RWPE1 (cell line): Measurements from ENCODE around the gene BSG.

Experiments used
- CTCF ChIA-PET: fragments of 350-600 bp; sonication (Branson Sonifier 250); formaldehyde crosslinking; extraction: SDS; loops from one replicate; lab custom pipeline; 2021; lab: Yijun Ruan, JAX
- POLR2A ChIA-PET: fragments of 400-600 bp; formaldehyde crosslinking; extraction: SDS; loops from one replicate; lab custom pipeline; 2020; ENCODE audit warnings: antibody characterized with exemption; ENCODE audit not compliant: low non-redundant PET; lab: Yijun Ruan, JAX
- DNase-seq: peaks from one replicate; pipeline ENCODE4 v3.0.0; 2012; ENCODE audit warnings: low spot score
- H3K27ac ChIP-seq: fragments of 450-650 bp; 2 replicates; pipeline ENCODE4 v1.5.1; 2017
- CTCF ChIP-seq: fragments of 450-650 bp; conservative IDR thresholded peaks from 2 replicates; pipeline ENCODE4 v1.5.1; 2017; ENCODE audit warnings: low read depth, mild to moderate bottlenecking

The BSG gene

GRCh38 chr19:615619-616018, 43.2 kb downstream of the BSG start:
- CTCF ChIA-PET, result interaction anchor here (0.7 kb wide), 1 partner anchor 27 kb away, joined by 4 read pairs; no protein-coding TSS in a partner anchor
- POLR2A ChIA-PET, result no interaction called here
- no peak for TF ChIP-seq CTCF
- DNase-seq, result no peak
- H3K27ac ChIP-seq, result no peak overlapping the region

GRCh38 chr19:616062-616700, 43.8 kb downstream of the BSG start:
- no peak overlapping the region for H3K27ac ChIP-seq
- ChIA-PET CTCF (interaction anchor here (0.7 kb wide), 1 partner anchor 28 kb away, joined by 4 read pairs; no protein-coding TSS in a partner anchor), POLR2A (no interaction called here)
- no peak for DNase-seq
- TF ChIP-seq CTCF, result no peak

GRCh38 chr19:616747-617526, 44.5 kb downstream of the BSG start:
- DNase-seq, result no peak
- ChIA-PET POLR2A (no interaction called here), CTCF (interaction anchor here (0.6 kb wide), 1 partner anchor 38 kb away, joined by 8 read pairs; no protein-coding TSS in a partner anchor)
- H3K27ac ChIP-seq, result no peak overlapping the region
- TF ChIP-seq CTCF, result no peak

- no peak for DNase-seq
- ChIA-PET POLR2A (no interaction called here), CTCF (no interaction called here)
- H3K27ac ChIP-seq, result no peak overlapping the region
- TF ChIP-seq CTCF, result no peak
Observed at GRCh38 chr19:617551-618246, 45.3 kb downstream of the BSG start.

- CTCF ChIA-PET, result no interaction called here
Observed at GRCh38 chr19:618247-618619, 45.8 kb downstream of the BSG start.

More at GRCh38 chr19:618247-618619, 45.8 kb downstream of the BSG start:
- H3K27ac ChIP-seq, result no peak overlapping the region
- POLR2A ChIA-PET, result no interaction called here
- no peak for DNase-seq
- no peak for TF ChIP-seq CTCF
